HEK293 (cell line): Measurements from ENCODE around the gene RAB22A.

Experiments
- CTCF ChIA-PET: fragments of 350-600 bp; formaldehyde crosslinking; extraction: SDS; loops from one replicate; lab custom pipeline; 2021; ENCODE audit warnings: antibody characterized with exemption; lab: Yijun Ruan, JAX
- POLR2A ChIA-PET: fragments of 300-600 bp; formaldehyde crosslinking; extraction: SDS; loops from one replicate; lab custom pipeline; 2020; ENCODE audit warnings: antibody characterized with exemption, inconsistent platforms; lab: Yijun Ruan, JAX
- H3K27ac ChIP-seq: fragments of 200-500 bp; sonication (Bioruptor generic); 2 replicates; pipeline ENCODE4 v1.5.1; 2014; ENCODE audit warnings: low read depth, low read length, control low read depth, inconsistent platforms; ENCODE audit errors: extremely low read depth
- H3K36me3 ChIP-seq, 2 experiments: fragments of 200-500 bp in 1 of 2; sonication (Bioruptor generic) in 1 of 2; 1 replicate in 1 of 2; 2 replicates in 1 of 2; pipeline ENCODE4 v1.5.1; 2014 to 2017; ENCODE audit warnings: inconsistent platforms in 2 of 2, low read length in 2 of 2; ENCODE audit not compliant: control insufficient read depth in 2 of 2, insufficient read depth in 1 of 2
- H3K4me1 ChIP-seq: fragments of 200-500 bp; sonication (Bioruptor generic); 2 replicates; pipeline ENCODE4 v1.5.1; 2014; ENCODE audit warnings: mild to moderate bottlenecking, low read length, inconsistent platforms; ENCODE audit not compliant: control insufficient read depth, insufficient read depth
- H3K4me3 ChIP-seq: 2 replicates; pipeline ENCODE4 v1.5.1; 2011; ENCODE audit warnings: low read depth, mild to moderate bottlenecking, control low read depth, low read length, moderate library complexity
- H3K9me3 ChIP-seq: fragments of 200-500 bp; sonication (Bioruptor generic); 2 replicates; pipeline ENCODE4 v1.5.1; 2014; ENCODE audit warnings: low read depth, low read length, inconsistent platforms; ENCODE audit not compliant: control insufficient read depth, insufficient read depth
- PRDM6 ChIP-seq: fragments of 450-650 bp; formaldehyde crosslinking; IDR thresholded peaks from 2 replicates; pipeline ENCODE4 v1.5.1; 2017; ENCODE audit warnings: missing biosample characterization, missing genetic modification characterization
- WT1 ChIP-seq: fragments of 450-650 bp; formaldehyde crosslinking; IDR thresholded peaks from 2 replicates; pipeline ENCODE4 v1.5.1; 2016; ENCODE audit warnings: missing biosample characterization, missing genetic modification characterization
- YY1 ChIP-seq: fragments of 450-650 bp; formaldehyde crosslinking; IDR thresholded peaks from 2 replicates; pipeline ENCODE4 v1.5.1; 2018; ENCODE audit warnings: missing biosample characterization, missing genetic modification characterization
- ZBTB11 ChIP-seq: fragments of 450-650 bp; formaldehyde crosslinking; conservative IDR thresholded peaks from 2 replicates; pipeline ENCODE4 v1.5.1; 2016; ENCODE audit warnings: low read depth, missing biosample characterization, missing genetic modification characterization
- ZEB2 ChIP-seq: fragments of 450-650 bp; formaldehyde crosslinking; IDR thresholded peaks from 2 replicates; pipeline ENCODE4 v1.5.1; 2016; ENCODE audit warnings: missing biosample characterization, missing genetic modification characterization
- ZNF292 ChIP-seq: fragments of 450-650 bp; formaldehyde crosslinking; IDR thresholded peaks from 2 replicates; pipeline ENCODE4 v1.5.1; 2016; ENCODE audit warnings: low read depth, missing biosample characterization, missing genetic modification characterization, borderline replicate concordance
- ZNF433 ChIP-seq: fragments of 450-650 bp; formaldehyde crosslinking; IDR thresholded peaks from 2 replicates; pipeline ENCODE4 v1.5.1; 2016; ENCODE audit warnings: missing biosample characterization, missing genetic modification characterization, low read depth
- ZNF549 ChIP-seq: fragments of 450-650 bp; IDR thresholded peaks from 2 replicates; pipeline ENCODE4 v1.5.1; 2018; ENCODE audit warnings: missing biosample characterization, missing genetic modification characterization, mild to moderate bottlenecking, inconsistent platforms, moderate library complexity
- ZXDB ChIP-seq: fragments of 450-650 bp; formaldehyde crosslinking; IDR thresholded peaks from 2 replicates; pipeline ENCODE4 v1.5.1; 2016; ENCODE audit warnings: missing biosample characterization, missing genetic modification characterization
- TF ChIP-seq, protein P1 (sequence below): fragments of 450-650 bp; IDR thresholded peaks from 2 replicates; pipeline ENCODE4 v1.5.1; 2018; ENCODE audit warnings: missing biosample characterization, mild to moderate bottlenecking, missing genetic modification characterization
- TF ChIP-seq, protein P2 (sequence below): fragments of 450-650 bp; formaldehyde crosslinking; IDR thresholded peaks from 2 replicates; pipeline ENCODE4 v1.5.1; 2016; ENCODE audit warnings: missing biosample characterization, missing genetic modification characterization
- TF ChIP-seq, protein P3 (sequence below): fragments of 450-650 bp; formaldehyde crosslinking; IDR thresholded peaks from 2 replicates; pipeline ENCODE4 v1.5.1; 2016; ENCODE audit warnings: missing biosample characterization, missing genetic modification characterization
- TF ChIP-seq, protein P4 (sequence below): fragments of 450-650 bp; formaldehyde crosslinking; IDR thresholded peaks from 2 replicates; pipeline ENCODE4 v1.5.1; 2016; ENCODE audit warnings: missing biosample characterization, missing genetic modification characterization

The RAB22A gene

DNA sequence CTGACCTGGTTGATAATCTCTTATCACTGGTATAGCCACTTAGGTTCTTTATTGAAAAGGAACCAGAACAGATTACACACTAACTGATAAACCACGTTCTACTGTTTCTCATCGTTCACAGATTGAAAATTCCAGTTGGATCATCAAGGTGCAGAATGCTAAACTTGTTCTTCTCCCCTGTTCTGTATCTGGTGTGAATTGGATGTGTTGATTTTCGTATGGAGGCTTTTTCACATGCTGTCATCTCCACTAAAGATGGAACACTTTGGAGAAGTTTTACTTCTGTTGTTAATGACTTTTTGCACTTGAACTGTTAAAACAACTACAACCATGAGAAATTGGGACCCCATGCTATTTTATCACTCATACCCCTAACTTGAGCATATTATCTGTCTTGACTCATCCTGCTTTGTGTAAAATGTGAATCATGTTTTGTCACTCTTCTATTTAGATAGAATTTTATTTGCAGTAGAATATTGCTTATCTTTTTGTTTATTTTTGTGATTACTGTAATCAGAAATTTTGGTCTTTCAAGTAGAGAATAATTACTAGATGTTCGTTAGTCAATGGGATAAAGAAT lies 97.0 kb downstream of the RAB22A start (continued):
- TF ChIP-seq, protein P1, sequence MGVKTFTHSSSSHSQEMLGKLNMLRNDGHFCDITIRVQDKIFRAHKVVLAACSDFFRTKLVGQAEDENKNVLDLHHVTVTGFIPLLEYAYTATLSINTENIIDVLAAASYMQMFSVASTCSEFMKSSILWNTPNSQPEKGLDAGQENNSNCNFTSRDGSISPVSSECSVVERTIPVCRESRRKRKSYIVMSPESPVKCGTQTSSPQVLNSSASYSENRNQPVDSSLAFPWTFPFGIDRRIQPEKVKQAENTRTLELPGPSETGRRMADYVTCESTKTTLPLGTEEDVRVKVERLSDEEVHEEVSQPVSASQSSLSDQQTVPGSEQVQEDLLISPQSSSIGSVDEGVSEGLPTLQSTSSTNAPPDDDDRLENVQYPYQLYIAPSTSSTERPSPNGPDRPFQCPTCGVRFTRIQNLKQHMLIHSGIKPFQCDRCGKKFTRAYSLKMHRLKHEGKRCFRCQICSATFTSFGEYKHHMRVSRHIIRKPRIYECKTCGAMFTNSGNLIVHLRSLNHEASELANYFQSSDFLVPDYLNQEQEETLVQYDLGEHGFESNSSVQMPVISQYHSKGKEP (tag by site-specific recombination) = no peak
- no peak for TF ChIP-seq ZXDB
- TF ChIP-seq ZNF433 = no peak
- TF ChIP-seq ZEB2 (tag by site-specific recombination) = 0 out of 2 replicates have a peak, but pooled peaks have one; percentile 36
- TF ChIP-seq, protein P2, sequence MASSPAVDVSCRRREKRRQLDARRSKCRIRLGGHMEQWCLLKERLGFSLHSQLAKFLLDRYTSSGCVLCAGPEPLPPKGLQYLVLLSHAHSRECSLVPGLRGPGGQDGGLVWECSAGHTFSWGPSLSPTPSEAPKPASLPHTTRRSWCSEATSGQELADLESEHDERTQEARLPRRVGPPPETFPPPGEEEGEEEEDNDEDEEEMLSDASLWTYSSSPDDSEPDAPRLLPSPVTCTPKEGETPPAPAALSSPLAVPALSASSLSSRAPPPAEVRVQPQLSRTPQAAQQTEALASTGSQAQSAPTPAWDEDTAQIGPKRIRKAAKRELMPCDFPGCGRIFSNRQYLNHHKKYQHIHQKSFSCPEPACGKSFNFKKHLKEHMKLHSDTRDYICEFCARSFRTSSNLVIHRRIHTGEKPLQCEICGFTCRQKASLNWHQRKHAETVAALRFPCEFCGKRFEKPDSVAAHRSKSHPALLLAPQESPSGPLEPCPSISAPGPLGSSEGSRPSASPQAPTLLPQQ (tag by site-specific recombination) = no peak
- TF ChIP-seq, protein P3, sequence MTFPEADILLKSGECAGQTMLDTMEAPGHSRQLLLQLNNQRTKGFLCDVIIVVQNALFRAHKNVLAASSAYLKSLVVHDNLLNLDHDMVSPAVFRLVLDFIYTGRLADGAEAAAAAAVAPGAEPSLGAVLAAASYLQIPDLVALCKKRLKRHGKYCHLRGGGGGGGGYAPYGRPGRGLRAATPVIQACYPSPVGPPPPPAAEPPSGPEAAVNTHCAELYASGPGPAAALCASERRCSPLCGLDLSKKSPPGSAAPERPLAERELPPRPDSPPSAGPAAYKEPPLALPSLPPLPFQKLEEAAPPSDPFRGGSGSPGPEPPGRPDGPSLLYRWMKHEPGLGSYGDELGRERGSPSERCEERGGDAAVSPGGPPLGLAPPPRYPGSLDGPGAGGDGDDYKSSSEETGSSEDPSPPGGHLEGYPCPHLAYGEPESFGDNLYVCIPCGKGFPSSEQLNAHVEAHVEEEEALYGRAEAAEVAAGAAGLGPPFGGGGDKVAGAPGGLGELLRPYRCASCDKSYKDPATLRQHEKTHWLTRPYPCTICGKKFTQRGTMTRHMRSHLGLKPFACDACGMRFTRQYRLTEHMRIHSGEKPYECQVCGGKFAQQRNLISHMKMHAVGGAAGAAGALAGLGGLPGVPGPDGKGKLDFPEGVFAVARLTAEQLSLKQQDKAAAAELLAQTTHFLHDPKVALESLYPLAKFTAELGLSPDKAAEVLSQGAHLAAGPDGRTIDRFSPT = no peak
- no peak for TF ChIP-seq ZNF292 (tag by site-specific recombination)
- peak; percentile 86 for TF ChIP-seq PRDM6
- TF ChIP-seq YY1 (tag by site-specific recombination) = no peak

GRCh38 chr20:58407201-58407873 lies 97.8 kb downstream of the RAB22A start:
- CTCF ChIA-PET = interaction anchor here (0.7 to 0.8 kb wide), 3 partner anchors 73 to 434 kb away, joined by 4 to 8 read pairs (median 8); no protein-coding TSS in a partner anchor
- H3K4me1 ChIP-seq = peaks cover 29% of the 10 kb centered on the region
- no peak overlapping the region for H3K4me3 ChIP-seq
- H3K9me3 ChIP-seq = no peaks in the 10 kb centered on the region
- no peak overlapping the region for H3K27ac ChIP-seq
- TF ChIP-seq WT1 (tag by site-specific recombination) (peak; percentile 58; the same call in 1 of the 2 replicates), ZBTB11 (peak; percentile 51), ZNF549 (tag by site-specific recombination) (no peak), PRDM6 (peak; percentile 52; the same call in 1 of the 2 replicates)
- TF ChIP-seq, protein P4, sequence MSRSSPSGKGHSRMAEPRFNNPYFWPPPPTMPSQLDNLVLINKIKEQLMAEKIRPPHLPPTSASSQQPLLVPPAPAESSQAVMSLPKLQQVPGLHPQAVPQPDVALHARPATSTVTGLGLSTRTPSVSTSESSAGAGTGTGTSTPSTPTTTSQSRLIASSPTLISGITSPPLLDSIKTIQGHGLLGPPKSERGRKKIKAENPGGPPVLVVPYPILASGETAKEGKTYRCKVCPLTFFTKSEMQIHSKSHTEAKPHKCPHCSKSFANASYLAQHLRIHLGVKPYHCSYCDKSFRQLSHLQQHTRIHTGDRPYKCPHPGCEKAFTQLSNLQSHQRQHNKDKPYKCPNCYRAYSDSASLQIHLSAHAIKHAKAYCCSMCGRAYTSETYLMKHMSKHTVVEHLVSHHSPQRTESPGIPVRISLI (tag by site-specific recombination) = peak; percentile 86
- TF ChIP-seq, all 188 proteins: peak for 4
- no peaks in the 10 kb centered on the region; a peak in 1 of 3 replicates for H3K36me3 ChIP-seq
- POLR2A ChIA-PET = no interaction called here
